OCI-LY7 (cell line): Measurements from ENCODE around the gene PTPN12. TPM values are rescaled to one million over a fixed set of nuclear protein-coding genes. Genes with fewer than 3 reads are reported as not detected.

ENCODE experiments used
- BruUV-seq: library from RNA; stranded (reverse); fragments of 400-500 nt; replicated peaks from 2 replicates; lab custom pipeline; 2021; lab: Mats Ljungman, UMichigan
- CTCF ChIA-PET: fragments of 300-600 bp; sonication (Branson Sonifier 250); formaldehyde crosslinking; loops from one replicate; lab custom pipeline; 2022; ENCODE audit warnings: antibody characterized with exemption; ENCODE audit not compliant: unreplicated experiment; lab: Charles Lee
- POLR2A ChIA-PET: fragments of 300-600 bp; sonication (Branson Sonifier 250); formaldehyde crosslinking; loops from one replicate; lab custom pipeline; 2022; ENCODE audit warnings: antibody characterized with exemption; lab: Charles Lee
- DNase-seq: peaks from one replicate; pipeline ENCODE4 v3.0.0-alpha.2; 2015; ENCODE audit warnings: low spot score
- H2AFZ ChIP-seq: fragments of 200-600 bp; sonication (generic), shearing (Covaris generic); 2 replicates; pipeline ENCODE4 v1.6.1; 2014; ENCODE audit warnings: mild to moderate bottlenecking, antibody characterized with exemption, low read length, moderate library complexity
- H3K27ac ChIP-seq: fragments of 200-600 bp; sonication (generic); 2 replicates; pipeline ENCODE4 v1.5.1; 2014; ENCODE audit warnings: mixed run types, low read depth, mild to moderate bottlenecking, moderate library complexity, low read length, inconsistent platforms; ENCODE audit not compliant: poor library complexity, severe bottlenecking
- H3K36me3 ChIP-seq: fragments of 200-600 bp; sonication (generic); 2 replicates; pipeline ENCODE4 v1.6.1; 2014; ENCODE audit warnings: mild to moderate bottlenecking, antibody characterized with exemption, low read length, moderate library complexity, mixed read lengths; ENCODE audit not compliant: insufficient read depth
- H3K4me1 ChIP-seq: fragments of 200-600 bp; sonication (generic); 2 replicates; pipeline ENCODE4 v1.5.1; 2014; ENCODE audit warnings: mild to moderate bottlenecking, low read length; ENCODE audit not compliant: insufficient read depth, poor library complexity, severe bottlenecking
- H3K4me2 ChIP-seq: fragments of 200-600 bp; sonication (generic); 2 replicates; pipeline ENCODE4 v1.6.1; 2014; ENCODE audit warnings: mild to moderate bottlenecking, low read length
- H3K4me3 ChIP-seq: fragments of 200-600 bp; sonication (generic); 2 replicates; pipeline ENCODE4 v1.5.1; 2014; ENCODE audit warnings: mild to moderate bottlenecking, low read depth, low read length; ENCODE audit not compliant: poor library complexity, severe bottlenecking
- H3K79me2 ChIP-seq: fragments of 200-600 bp; sonication (generic); 2 replicates; pipeline ENCODE4 v1.6.1; 2016; ENCODE audit warnings: low read depth, mild to moderate bottlenecking, low read length, moderate library complexity, mixed read lengths; ENCODE audit not compliant: insufficient read depth
- H3K9me2 ChIP-seq: fragments of 200-600 bp; sonication (generic); 2 replicates; pipeline ENCODE4 v1.6.1; 2016; ENCODE audit warnings: mild to moderate bottlenecking, low read length, mixed read lengths; ENCODE audit not compliant: insufficient read depth
- H3K9me3 ChIP-seq: fragments of 200-600 bp; sonication (generic); 2 replicates; pipeline ENCODE4 v1.6.1; 2014; ENCODE audit warnings: mild to moderate bottlenecking, mixed run types, low read length, mixed read lengths
- H4K20me1 ChIP-seq: fragments of 200-600 bp; sonication (generic); 2 replicates; pipeline ENCODE4 v1.6.1; 2014; ENCODE audit warnings: mild to moderate bottlenecking, antibody characterized with exemption, low read length, moderate library complexity, mixed read lengths; ENCODE audit not compliant: insufficient read depth
- EZH2phosphoT487 ChIP-seq: fragments of 200-600 bp; sonication (generic); IDR thresholded peaks from 2 replicates; pipeline ENCODE4 v1.6.1; 2018; ENCODE audit warnings: low read depth, borderline replicate concordance, mild to moderate bottlenecking, mixed run types, antibody characterized with exemption, low read length, moderate library complexity, mixed read lengths
- intact Hi-C: fragments of 100-400 bp; cut with micrococcal nuclease; formaldehyde crosslinking; loops from one replicate; pipeline ENCODE4 v1.10.0; 2022; ENCODE audit not compliant: unreplicated experiment
- total RNA-seq, 2 experiments: library from RNA; depleted of rRNA in 1 of 2; stranded (reverse); fragments of >200 nt in 1 of 2; shearing (Covaris generic) in 1 of 2; gene quantifications; 2 replicates each; pipeline ENCODE4 v1.2.3, GENCODE V29; 2014 to 2022
- TF ChIP-seq, protein P1 (sequence below): fragments of 200-600 bp; sonication (generic); conservative IDR thresholded peaks from 2 replicates; pipeline ENCODE4 v1.5.1; 2014; ENCODE audit warnings: mild to moderate bottlenecking, antibody characterized with exemption, low read length, moderate library complexity, mixed read lengths

The PTPN12 gene
- total RNA-seq, 2 experiments from 2014 or later = 2.7 to 19.1 TPM

DNA sequence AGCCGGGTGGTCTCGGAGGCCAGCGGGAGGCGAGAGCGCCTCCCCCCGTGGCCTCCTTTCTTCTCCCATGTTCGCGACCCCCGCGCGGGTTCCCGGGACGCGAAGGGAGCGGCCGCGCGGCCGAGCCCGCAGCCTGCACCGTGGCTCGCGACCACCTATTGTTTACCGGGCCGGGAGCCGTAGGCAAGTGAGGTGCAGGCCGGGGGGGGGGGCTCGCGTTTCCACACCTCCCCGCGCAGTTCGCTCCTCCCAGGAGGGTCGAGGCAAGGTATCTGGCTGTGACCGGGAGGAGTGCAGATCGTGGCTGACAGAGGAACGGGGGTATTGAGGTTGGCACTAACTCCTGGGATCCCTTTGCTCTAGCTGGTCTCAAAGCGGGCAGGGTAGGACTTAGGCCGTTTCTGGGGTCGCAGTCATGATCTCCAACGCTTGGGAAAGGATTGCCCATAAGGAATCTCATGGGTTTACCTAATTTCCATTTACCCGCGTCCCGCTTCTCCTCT, 734 bp downstream of the PTPN12 start:
- peak; percentile 14 for DNase-seq
- 0 out of 2 replicates have a peak, but pooled peaks cover 4% of the 10 kb centered on the region for H4K20me1 ChIP-seq
- no peak for TF ChIP-seq EZH2phosphoT487
- TF ChIP-seq, protein P1, sequence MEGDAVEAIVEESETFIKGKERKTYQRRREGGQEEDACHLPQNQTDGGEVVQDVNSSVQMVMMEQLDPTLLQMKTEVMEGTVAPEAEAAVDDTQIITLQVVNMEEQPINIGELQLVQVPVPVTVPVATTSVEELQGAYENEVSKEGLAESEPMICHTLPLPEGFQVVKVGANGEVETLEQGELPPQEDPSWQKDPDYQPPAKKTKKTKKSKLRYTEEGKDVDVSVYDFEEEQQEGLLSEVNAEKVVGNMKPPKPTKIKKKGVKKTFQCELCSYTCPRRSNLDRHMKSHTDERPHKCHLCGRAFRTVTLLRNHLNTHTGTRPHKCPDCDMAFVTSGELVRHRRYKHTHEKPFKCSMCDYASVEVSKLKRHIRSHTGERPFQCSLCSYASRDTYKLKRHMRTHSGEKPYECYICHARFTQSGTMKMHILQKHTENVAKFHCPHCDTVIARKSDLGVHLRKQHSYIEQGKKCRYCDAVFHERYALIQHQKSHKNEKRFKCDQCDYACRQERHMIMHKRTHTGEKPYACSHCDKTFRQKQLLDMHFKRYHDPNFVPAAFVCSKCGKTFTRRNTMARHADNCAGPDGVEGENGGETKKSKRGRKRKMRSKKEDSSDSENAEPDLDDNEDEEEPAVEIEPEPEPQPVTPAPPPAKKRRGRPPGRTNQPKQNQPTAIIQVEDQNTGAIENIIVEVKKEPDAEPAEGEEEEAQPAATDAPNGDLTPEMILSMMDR = no peak
- H3K4me2 ChIP-seq = peak overlapping the region; percentile 99
- no peaks in the 10 kb centered on the region for H3K9me2 ChIP-seq
- peaks cover 10% of the 10 kb centered on the region for H3K4me1 ChIP-seq
- POLR2A ChIA-PET = no interaction called here
- H2AFZ ChIP-seq = peak overlapping the region; percentile 46; the same call in 1 of the 2 replicates
- H3K9me3 ChIP-seq = no peaks in the 10 kb centered on the region
- intact Hi-C loops = loop anchor here (5.0 kb wide), 1 partner anchor 186 kb away; no protein-coding TSS in a partner anchor
- H3K79me2 ChIP-seq = no peaks in the 10 kb centered on the region
- CTCF ChIA-PET = no interaction called here
- H3K4me3 ChIP-seq = peak overlapping the region; percentile 97
- no peaks in the 10 kb centered on the region for H3K36me3 ChIP-seq
- H3K27ac ChIP-seq = no peak overlapping the region
- no TSS peak for BruUV-seq

DNA sequence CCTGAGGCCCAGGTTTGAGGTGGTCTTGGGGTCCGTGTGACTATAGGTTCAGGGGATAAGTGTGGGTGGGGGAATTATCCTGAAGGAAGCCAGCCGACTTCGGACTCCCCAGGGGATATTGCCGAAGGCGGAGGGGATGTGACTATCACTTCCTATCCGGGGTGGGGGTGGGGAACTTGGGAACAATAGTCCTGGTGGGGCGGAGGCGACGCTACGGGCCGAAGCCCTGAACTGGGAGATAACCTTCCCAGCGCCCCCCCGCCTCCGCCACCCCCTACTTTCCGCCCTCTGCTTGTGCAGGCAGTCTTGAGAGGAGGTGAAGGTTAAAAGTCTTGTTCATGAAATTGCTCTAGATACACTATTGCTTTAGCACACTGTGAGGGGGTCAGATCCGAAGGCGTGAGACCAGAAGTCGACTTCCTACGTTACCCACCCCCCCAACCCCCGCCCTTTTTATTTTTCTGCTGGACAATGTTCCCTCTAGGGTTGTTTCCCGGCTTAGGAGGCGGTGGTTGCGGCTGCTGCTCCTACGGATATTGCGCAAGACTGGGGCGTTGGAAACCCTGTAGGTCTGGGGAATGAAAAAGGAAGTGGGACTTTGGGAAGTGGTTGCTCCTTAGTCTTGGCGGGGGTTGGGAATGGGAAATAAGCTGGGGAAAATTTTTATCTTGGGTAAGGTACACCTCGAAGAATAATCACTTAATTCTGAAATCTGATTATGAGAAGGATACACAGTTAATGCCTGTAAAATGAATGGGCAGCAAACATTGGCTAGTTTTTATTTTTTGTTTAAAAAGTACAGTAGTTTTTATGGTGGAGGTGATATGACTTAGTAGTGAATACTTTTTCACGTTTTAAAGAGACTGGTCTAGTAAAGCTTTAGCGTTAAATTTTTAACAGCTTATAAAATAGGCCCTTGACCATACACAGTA, 1.5 kb downstream of the PTPN12 start:
- H2AFZ ChIP-seq = peak overlapping the region; percentile 46; the same call in 1 of the 2 replicates
- H4K20me1 ChIP-seq = peaks cover 4% of the 10 kb centered on the region; the same call in 1 of the 2 replicates
- POLR2A ChIA-PET = interaction anchor here (0.7 kb wide), 2 partner anchors 133 to 353 kb away, joined by 5 to 6 read pairs; no protein-coding TSS in a partner anchor
- H3K4me2 ChIP-seq = peak overlapping the region; percentile 99
- peak overlapping the region; percentile 97 for H3K4me3 ChIP-seq
- H3K36me3 ChIP-seq = no peaks in the 10 kb centered on the region
- H3K9me2 ChIP-seq = no peaks in the 10 kb centered on the region
- CTCF ChIA-PET = interaction anchor here (0.6 kb wide), 1 partner anchor 116 kb away, joined by 3 read pairs; no protein-coding TSS in a partner anchor
- no peaks in the 10 kb centered on the region for H3K9me3 ChIP-seq
- H3K79me2 ChIP-seq = no peaks in the 10 kb centered on the region
- DNase-seq = no peak
- H3K27ac ChIP-seq = no peak overlapping the region
- BruUV-seq = no TSS peak
- no peak for TF ChIP-seq EZH2phosphoT487
- TF ChIP-seq, protein P1 = no peak
- intact Hi-C loops = loop anchor here (5.0 kb wide), 1 partner anchor 186 kb away; no protein-coding TSS in a partner anchor
- H3K4me1 ChIP-seq = peaks cover 10% of the 10 kb centered on the region
